ENCODE measurements around the gene TMEM87A. TPM values are rescaled to one million over a fixed set of nuclear protein-coding genes. Genes with fewer than 3 reads are reported as not detected.

Gene TMEM87A
- total and polyA plus RNA-seq, 2 of the 8 experiments (the other 6 are each of a cell fraction or from before 2014, with no cell fraction given): 15.2 to 33.1 TPM

DNA sequence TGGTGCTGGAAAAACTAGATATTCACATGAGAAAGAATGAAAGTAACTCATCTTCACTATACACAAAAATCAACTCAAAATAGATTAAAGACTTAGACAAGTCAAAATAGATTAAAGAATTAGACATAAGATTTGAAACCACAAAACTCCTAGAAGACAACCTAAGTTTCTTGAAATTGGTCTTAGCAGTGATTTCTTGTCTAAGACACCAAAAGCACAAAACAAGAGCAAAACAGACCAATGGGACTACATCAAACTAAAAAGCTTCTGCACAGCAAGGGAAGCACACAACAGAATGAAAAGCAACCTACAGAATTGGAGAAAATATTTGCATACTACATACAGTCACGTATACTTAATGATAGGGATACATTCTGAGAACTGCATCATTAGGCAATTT lies 58.6 kb downstream of the TMEM87A start:
- H4K91ac ChIP-seq (replicated peaks; ENCODE audit: insufficient read length, low read length): no peak overlapping the region
- no peak overlapping the region for H3K23ac ChIP-seq (ENCODE audit: insufficient read length)
- no peaks in the 10 kb centered on the region for H3K4me1 ChIP-seq (replicated peaks in 1 of 4; ENCODE audit: control insufficient read depth in 3 of 4, insufficient read depth in 4 of 4, low read length in 3 of 4)
- no peak overlapping the region for H3K56ac ChIP-seq (replicated peaks; ENCODE audit: insufficient read length, low read depth, low read length)
- H3K23me2 ChIP-seq (ENCODE audit: low read depth, low read length): no peaks in the 10 kb centered on the region
- no peaks in the 10 kb centered on the region for H3K79me1 ChIP-seq (ENCODE audit: low read depth, low read length)
- no peak overlapping the region for H2BK5ac ChIP-seq (ENCODE audit: low read depth, low read length)
- no peak overlapping the region for H4K8ac ChIP-seq (ENCODE audit: extremely low read depth, insufficient read depth, low read length)
- H4K5ac ChIP-seq (ENCODE audit: insufficient read length, low read depth, low read length): no peak overlapping the region
- H3K4me2 ChIP-seq (ENCODE audit: insufficient read depth in 1 of 2, low read depth in 2 of 2, low read length in 2 of 2): no peak overlapping the region
- H3K9me3 ChIP-seq (ENCODE audit: insufficient read depth in 2 of 2, low read depth in 1 of 2, low read length in 1 of 2): no peaks in the 10 kb centered on the region
- no peak overlapping the region for H3K27ac ChIP-seq (ENCODE audit: low read depth, low read length)
- H2AFZ ChIP-seq (ENCODE audit: low read length): no peak overlapping the region
- no peak overlapping the region for H3K9ac ChIP-seq (replicated peaks in 1 of 4; ENCODE audit: extremely low read depth in 1 of 4, low read depth in 3 of 4, low read length in 3 of 4)
- H4K20me1 ChIP-seq (replicated peaks in 1 of 2; ENCODE audit: control insufficient read depth in 1 of 2, insufficient read depth in 2 of 2, low read length in 2 of 2): no peaks in the 10 kb centered on the region
- ChIA-PET CTCF (ENCODE audit: partially characterized antibody) (interaction anchor here (0.6 kb wide), 1 partner anchor 15 kb away, joined by 3 read pairs; no protein-coding TSS in a partner anchor), POLR2A (ENCODE audit: partially characterized antibody) (no interaction called here)
- H3K36me3 ChIP-seq (ENCODE audit: control insufficient read depth in 2 of 4, insufficient read depth in 4 of 4, low read length in 3 of 4): peaks cover 8 to 62% (median 37%) of the 10 kb centered on the region in 4 experiments
- H2AK5ac ChIP-seq (ENCODE audit: low read depth, low read length): no peak overlapping the region
- DNase-seq (ENCODE audit: low read depth in 1 of 2, low spot score in 2 of 2) (no peak), FAIRE-seq (no peak)
- H3K14ac ChIP-seq (ENCODE audit: insufficient read length): no peak overlapping the region
- no peak overlapping the region for H2BK15ac ChIP-seq (ENCODE audit: low read length)
- H2BK20ac ChIP-seq (ENCODE audit: low read length): no peak overlapping the region
- no peak overlapping the region for H3K18ac ChIP-seq (ENCODE audit: extremely low read depth, low read length)
- no peak overlapping the region for H2BK120ac ChIP-seq (replicated peaks; ENCODE audit: low read depth, low read length)
- no peak overlapping the region for H2BK12ac ChIP-seq (ENCODE audit: low read depth, low read length)
- H3K79me2 ChIP-seq (ENCODE audit: control insufficient read depth in 1 of 2, insufficient read depth in 2 of 2, low read length in 2 of 2): no peaks in the 10 kb centered on the region
- H3K4me3 ChIP-seq (ENCODE audit: extremely low read depth in 1 of 4, insufficient read depth in 2 of 4, low read depth in 3 of 4, low read length in 4 of 4): no peak overlapping the region
- no peak overlapping the region for H3K4ac ChIP-seq (replicated peaks; ENCODE audit: insufficient read length, low read depth, low read length)
- 93% methylated on average over 1 of the region's 1 CpG; no CpG with 5 or more reads in 1 of the 2 experiments for WGBS, 2 experiments (ENCODE audit: extremely low coverage in 1 of 2, insufficient coverage in 1 of 2, insufficient read length in 1 of 2, insufficient replicate concordance in 2 of 2, low coverage in 1 of 2, low lambda C conversion rate in 2 of 2, missing lambda C conversion rate in 1 of 2)
- H3K27me3 ChIP-seq (replicated peaks in 1 of 4; ENCODE audit: control insufficient read depth in 3 of 4, extremely low read depth in 1 of 4, insufficient read depth in 3 of 4, low read length in 3 of 4): no peaks in the 10 kb centered on the region
- TF ChIP-seq YY1 (IDR thresholded peaks at IDR 0.05; ENCODE audit: low read depth, low read length) (no peak), EP300 (IDR thresholded peaks at IDR 0.05; ENCODE audit: borderline replicate concordance in 1 of 2, low read depth in 2 of 2, low read length in 2 of 2) (no peak), RAD21 (IDR thresholded peaks at IDR 0.05 in 1 of 2, conservative IDR thresholded peaks at IDR 0.05 in 1 of 2; ENCODE audit: low read depth in 2 of 2, low read length in 2 of 2) (no peak), NRF1 (IDR thresholded peaks at IDR 0.05; ENCODE audit: low read depth, low read length) (no peak), GABPA (IDR thresholded peaks at IDR 0.05; ENCODE audit: borderline replicate concordance, insufficient read depth, low read length) (no peak), POLR2AphosphoS5 (IDR thresholded peaks at IDR 0.05; ENCODE audit: low read depth, low read length) (no peak), CHD2 (IDR thresholded peaks at IDR 0.05; ENCODE audit: low read length) (no peak), POU5F1 (IDR thresholded peaks at IDR 0.05; ENCODE audit: low read depth, low read length) (no peak), BRCA1 (IDR thresholded peaks at IDR 0.05; ENCODE audit: low read depth, low read length) (no peak), EGR1 (IDR thresholded peaks at IDR 0.05; ENCODE audit: borderline replicate concordance, low read depth, low read length) (no peak), CBX8 (IDR thresholded peaks at IDR 0.05; ENCODE audit: borderline replicate concordance, low read depth, low read length) (no peak), CREB1 (IDR thresholded peaks at IDR 0.05) (no peak), RNF2 (IDR thresholded peaks at IDR 0.05; ENCODE audit: borderline replicate concordance, low read depth, low read length, missing control alignments, poor library complexity, severe bottlenecking) (no peak)
- TF ChIP-seq, protein P1, sequence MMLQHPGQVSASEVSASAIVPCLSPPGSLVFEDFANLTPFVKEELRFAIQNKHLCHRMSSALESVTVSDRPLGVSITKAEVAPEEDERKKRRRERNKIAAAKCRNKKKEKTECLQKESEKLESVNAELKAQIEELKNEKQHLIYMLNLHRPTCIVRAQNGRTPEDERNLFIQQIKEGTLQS (IDR thresholded peaks at IDR 0.05; ENCODE audit: insufficient read depth, low read depth, low read length): no peak
